Neural progenitor cell (in vitro differentiated cells): Measurements from ENCODE around the gene STPG4. TPM values are rescaled to one million over a fixed set of nuclear protein-coding genes. Genes with fewer than 3 reads are reported as not detected.

Source experiments
- DNase-seq: peaks from one replicate; pipeline ENCODE4 v3.0.0-alpha.2; 2016; ENCODE audit warnings: low spot score
- H2AFZ ChIP-seq: fragments of 200-600 bp; sonication (generic); replicated peaks from 2 replicates; pipeline ENCODE4 v1.6.1; 2016; ENCODE audit warnings: antibody characterized with exemption
- H3F3A ChIP-seq: fragments of 200-600 bp; sonication (generic); 2 replicates; pipeline ENCODE4 v1.6.1; 2016; ENCODE audit warnings: antibody characterized with exemption, low read depth
- H3K27ac ChIP-seq: fragments of 200-600 bp; sonication (generic); 2 replicates; pipeline ENCODE4 v1.5.1; 2016; ENCODE audit warnings: mild to moderate bottlenecking
- H3K27me3 ChIP-seq: fragments of 200-600 bp; sonication (generic); 2 replicates; pipeline ENCODE4 v1.6.1; 2016; ENCODE audit warnings: mild to moderate bottlenecking, moderate library complexity
- H3K36me3 ChIP-seq: fragments of 200-600 bp; sonication (generic); 2 replicates; pipeline ENCODE4 v1.5.1; 2016
- H3K4me1 ChIP-seq: fragments of 200-600 bp; sonication (generic); 2 replicates; pipeline ENCODE4 v1.6.1; 2016; ENCODE audit warnings: mixed run types
- H3K4me2 ChIP-seq: fragments of 200-600 bp; sonication (generic); 2 replicates; pipeline ENCODE4 v1.6.1; 2016
- H3K4me3 ChIP-seq: fragments of 200-600 bp; sonication (generic); 2 replicates; pipeline ENCODE4 v1.5.1; 2016
- H3K79me2 ChIP-seq: fragments of 200-600 bp; sonication (generic); 2 replicates; pipeline ENCODE4 v1.6.1; 2016; ENCODE audit warnings: low read depth
- H3K9ac ChIP-seq: fragments of 200-600 bp; sonication (generic); 2 replicates; pipeline ENCODE4 v1.6.1; 2016
- H3K9me3 ChIP-seq: fragments of 200-600 bp; sonication (generic); 2 replicates; pipeline ENCODE4 v1.5.1; 2016; ENCODE audit warnings: low read depth
- H4K20me1 ChIP-seq: fragments of 200-600 bp; sonication (generic); 2 replicates; pipeline ENCODE4 v1.6.1; 2016; ENCODE audit warnings: low read depth
- H3K27ac Mint-ChIP-seq: 3 replicates; pipeline ENCODE4 v1.8.0; 2021; ENCODE audit warnings: mixed read lengths
- H3K27me3 Mint-ChIP-seq: 2 replicates; pipeline ENCODE4 v1.8.0; 2022; ENCODE audit warnings: low read depth, mild to moderate bottlenecking, inconsistent platforms, moderate library complexity, mixed read lengths; ENCODE audit not compliant: insufficient read depth
- H3K36me3 Mint-ChIP-seq: 3 replicates; pipeline ENCODE4 v1.8.0; 2021; ENCODE audit warnings: mixed read lengths
- H3K4me1 Mint-ChIP-seq: 3 replicates; pipeline ENCODE4 v1.8.0; 2021; ENCODE audit warnings: mixed read lengths
- H3K4me3 Mint-ChIP-seq: 3 replicates; pipeline ENCODE4 v1.8.0; 2021; ENCODE audit warnings: mild to moderate bottlenecking, moderate library complexity, mixed read lengths
- H3K9me3 Mint-ChIP-seq: 3 replicates; pipeline ENCODE4 v1.8.0; 2020; ENCODE audit warnings: mixed read lengths
- EZH2 ChIP-seq: fragments of 200-600 bp; sonication (generic); IDR thresholded peaks from 2 replicates; pipeline ENCODE4 v1.6.1; 2017; ENCODE audit warnings: antibody characterized with exemption, mild to moderate bottlenecking, moderate library complexity
- EZH2phosphoT487 ChIP-seq: fragments of 200-600 bp; sonication (generic); IDR thresholded peaks from 2 replicates; pipeline ENCODE4 v1.6.1; 2017; ENCODE audit warnings: antibody characterized with exemption
- total RNA-seq: library from RNA; depleted of rRNA; stranded (reverse); fragments of >200 nt; gene quantifications from 2 replicates; pipeline ENCODE4 v1.2.3, GENCODE V29; 2015; ENCODE audit warnings: low replicate concordance
- TF ChIP-seq, protein P1 (sequence below): fragments of 200-600 bp; sonication (generic); IDR thresholded peaks from 2 replicates; pipeline ENCODE4 v1.5.1; 2017; ENCODE audit warnings: antibody characterized with exemption, mild to moderate bottlenecking

The STPG4 gene
- total RNA-seq, 1 donor from 2014 or later: not detected

DNA sequence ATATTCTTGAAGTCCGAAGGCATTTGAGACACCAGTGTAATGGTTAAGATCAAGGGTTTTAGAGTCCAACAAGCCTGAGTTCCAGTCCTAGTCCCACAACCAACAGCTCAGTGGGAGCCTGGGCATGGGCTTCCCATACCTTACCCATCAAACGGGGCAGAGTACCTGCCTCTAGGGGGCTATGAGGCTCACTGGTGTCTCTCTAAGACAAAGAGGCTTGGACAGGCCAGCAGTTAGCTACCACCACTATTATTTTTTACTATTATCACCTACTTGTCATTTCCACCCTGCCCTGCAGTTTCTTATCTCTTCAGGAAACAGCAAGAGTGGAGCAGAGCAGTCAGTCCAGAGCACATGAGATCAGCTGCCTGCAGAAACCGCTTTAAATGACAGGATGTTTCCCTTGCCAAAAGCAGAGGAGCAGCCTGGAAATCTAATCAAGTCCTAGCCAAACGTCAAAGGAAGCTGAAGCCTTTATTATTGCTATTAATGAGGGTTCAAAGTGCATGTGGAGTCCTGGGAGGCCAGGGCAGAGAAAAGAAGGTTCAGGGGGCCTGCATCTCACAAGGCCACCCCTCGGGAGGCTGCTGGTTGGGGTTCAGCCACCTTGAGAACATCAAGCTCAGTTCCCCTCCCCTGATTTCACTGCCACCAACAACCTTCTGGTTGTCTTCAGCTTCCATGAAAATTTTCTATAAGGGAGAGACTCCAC lies 66.6 kb downstream of the STPG4 start:
- H3K27me3 ChIP-seq: no peaks in the 10 kb centered on the region
- no peak overlapping the region for H3K27ac ChIP-seq
- TF ChIP-seq EZH2: no peak
- TF ChIP-seq, protein P1, sequence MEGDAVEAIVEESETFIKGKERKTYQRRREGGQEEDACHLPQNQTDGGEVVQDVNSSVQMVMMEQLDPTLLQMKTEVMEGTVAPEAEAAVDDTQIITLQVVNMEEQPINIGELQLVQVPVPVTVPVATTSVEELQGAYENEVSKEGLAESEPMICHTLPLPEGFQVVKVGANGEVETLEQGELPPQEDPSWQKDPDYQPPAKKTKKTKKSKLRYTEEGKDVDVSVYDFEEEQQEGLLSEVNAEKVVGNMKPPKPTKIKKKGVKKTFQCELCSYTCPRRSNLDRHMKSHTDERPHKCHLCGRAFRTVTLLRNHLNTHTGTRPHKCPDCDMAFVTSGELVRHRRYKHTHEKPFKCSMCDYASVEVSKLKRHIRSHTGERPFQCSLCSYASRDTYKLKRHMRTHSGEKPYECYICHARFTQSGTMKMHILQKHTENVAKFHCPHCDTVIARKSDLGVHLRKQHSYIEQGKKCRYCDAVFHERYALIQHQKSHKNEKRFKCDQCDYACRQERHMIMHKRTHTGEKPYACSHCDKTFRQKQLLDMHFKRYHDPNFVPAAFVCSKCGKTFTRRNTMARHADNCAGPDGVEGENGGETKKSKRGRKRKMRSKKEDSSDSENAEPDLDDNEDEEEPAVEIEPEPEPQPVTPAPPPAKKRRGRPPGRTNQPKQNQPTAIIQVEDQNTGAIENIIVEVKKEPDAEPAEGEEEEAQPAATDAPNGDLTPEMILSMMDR: peak; percentile 8
- H3K4me1 Mint-ChIP-seq: peaks cover 17% of the 10 kb centered on the region
- no peak for DNase-seq
- no peaks in the 10 kb centered on the region for H3K36me3 Mint-ChIP-seq
- H4K20me1 ChIP-seq: no peaks in the 10 kb centered on the region
- no peaks in the 10 kb centered on the region for H3K9me3 Mint-ChIP-seq
- H3K4me2 ChIP-seq: no peak overlapping the region
- no peaks in the 10 kb centered on the region for H3K36me3 ChIP-seq
- no peak overlapping the region for H3K9ac ChIP-seq
- H2AFZ ChIP-seq: peak overlapping the region; percentile 22
- H3K27me3 Mint-ChIP-seq: peaks cover 5% of the 10 kb centered on the region
- H3K79me2 ChIP-seq: no peaks in the 10 kb centered on the region
- H3K4me3 ChIP-seq: no peak overlapping the region
- no peaks in the 10 kb centered on the region for H3F3A ChIP-seq
- no peaks in the 10 kb centered on the region for H3K4me1 ChIP-seq
- no peaks in the 10 kb centered on the region for H3K9me3 ChIP-seq
- H3K27ac Mint-ChIP-seq: no peak overlapping the region
- no peak overlapping the region for H3K4me3 Mint-ChIP-seq

DNA sequence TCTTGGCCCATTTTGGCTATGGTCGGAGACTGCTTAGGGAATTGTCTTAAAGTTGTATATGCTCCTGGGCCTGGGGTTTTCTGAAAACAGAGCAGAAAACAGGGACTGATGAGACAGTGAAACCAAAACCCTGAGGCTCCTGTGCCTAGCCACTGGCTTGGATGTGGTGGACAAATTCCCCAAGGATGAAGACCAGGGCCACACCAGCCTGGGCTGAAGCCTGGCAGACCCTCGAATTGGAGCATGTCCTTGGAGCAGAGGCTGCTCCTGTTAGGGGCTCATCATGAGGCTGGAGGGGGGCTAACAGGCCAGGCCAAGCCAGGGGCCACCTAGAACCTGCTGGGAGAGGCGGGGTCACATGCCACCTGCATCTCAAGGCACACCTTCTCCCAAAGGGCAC lies 68.1 kb downstream of the STPG4 start:
- H3K9ac ChIP-seq: no peak overlapping the region
- TF ChIP-seq, protein P1: no peak
- TF ChIP-seq EZH2phosphoT487 (no peak), EZH2 (no peak)
- peaks cover 17% of the 10 kb centered on the region for H3K4me1 Mint-ChIP-seq
- H4K20me1 ChIP-seq: no peaks in the 10 kb centered on the region
- H3F3A ChIP-seq: no peaks in the 10 kb centered on the region
- no peak overlapping the region for H3K27ac Mint-ChIP-seq
- H3K9me3 ChIP-seq: no peaks in the 10 kb centered on the region
- no peak overlapping the region for H3K4me3 ChIP-seq
- H2AFZ ChIP-seq: no peak overlapping the region
- H3K27ac ChIP-seq: no peak overlapping the region
- H3K4me3 Mint-ChIP-seq: no peak overlapping the region
- peaks cover 5% of the 10 kb centered on the region for H3K27me3 Mint-ChIP-seq
- no peaks in the 10 kb centered on the region for H3K36me3 Mint-ChIP-seq
- H3K36me3 ChIP-seq: no peaks in the 10 kb centered on the region
- no peaks in the 10 kb centered on the region for H3K9me3 Mint-ChIP-seq
- no peaks in the 10 kb centered on the region for H3K4me1 ChIP-seq
- DNase-seq: no peak
- H3K79me2 ChIP-seq: no peaks in the 10 kb centered on the region
- H3K27me3 ChIP-seq: no peaks in the 10 kb centered on the region
- no peak overlapping the region for H3K4me2 ChIP-seq

DNA sequence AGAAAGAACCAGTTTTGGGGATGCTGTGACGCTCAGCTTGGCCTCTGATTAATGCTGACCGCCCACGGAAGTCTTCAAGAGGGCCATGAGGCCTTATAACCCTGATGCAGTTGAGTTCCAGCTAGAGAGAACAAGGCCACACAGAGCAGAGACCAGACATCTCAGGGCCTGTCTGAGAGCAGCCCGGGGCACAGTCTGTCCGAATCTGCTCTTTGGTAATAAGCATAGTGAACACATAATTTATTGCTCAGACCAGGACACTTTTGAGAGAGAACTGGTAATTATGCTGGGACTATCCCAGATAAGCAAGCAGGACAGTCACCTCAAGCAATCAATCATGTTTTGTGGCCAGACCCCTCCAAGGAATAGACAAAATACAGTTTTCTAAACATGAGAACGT lies 68.5 kb downstream of the STPG4 start:
- H3K27ac Mint-ChIP-seq: peak overlapping the region; percentile 20
- Histone ChIP-seq H3K79me2 (no peaks in the 10 kb centered on the region), H3K4me1 (no peaks in the 10 kb centered on the region), H3K36me3 (no peaks in the 10 kb centered on the region), H3K27ac (no peak overlapping the region), H4K20me1 (no peaks in the 10 kb centered on the region), H3K4me2 (no peak overlapping the region), H3K9me3 (no peaks in the 10 kb centered on the region), H3K27me3 (no peaks in the 10 kb centered on the region), H3K9ac (no peak overlapping the region), H2AFZ (no peak overlapping the region), H3K4me3 (no peak overlapping the region), H3F3A (no peaks in the 10 kb centered on the region)
- H3K9me3 Mint-ChIP-seq: no peaks in the 10 kb centered on the region
- DNase-seq: no peak
- no peak overlapping the region for H3K4me3 Mint-ChIP-seq
- TF ChIP-seq EZH2 (no peak), EZH2phosphoT487 (no peak)
- TF ChIP-seq, protein P1: no peak
- peaks cover 5% of the 10 kb centered on the region for H3K27me3 Mint-ChIP-seq
- no peaks in the 10 kb centered on the region for H3K36me3 Mint-ChIP-seq
- peaks cover 17% of the 10 kb centered on the region for H3K4me1 Mint-ChIP-seq
